ENCODE results near the gene IDUA. TPM values are rescaled to one million over a fixed set of nuclear protein-coding genes. Genes with fewer than 3 reads are reported as not detected.
"Not testable (repeated sequence)": the region's sequence is repeated elsewhere in the genome, so short reads cannot be mapped to it uniquely, and the experiment has no call there.

Gene IDUA
- total RNA-seq, 4 donors from 2014 or later = 9.7 to 32.3 (median 25.0) TPM

DNA sequence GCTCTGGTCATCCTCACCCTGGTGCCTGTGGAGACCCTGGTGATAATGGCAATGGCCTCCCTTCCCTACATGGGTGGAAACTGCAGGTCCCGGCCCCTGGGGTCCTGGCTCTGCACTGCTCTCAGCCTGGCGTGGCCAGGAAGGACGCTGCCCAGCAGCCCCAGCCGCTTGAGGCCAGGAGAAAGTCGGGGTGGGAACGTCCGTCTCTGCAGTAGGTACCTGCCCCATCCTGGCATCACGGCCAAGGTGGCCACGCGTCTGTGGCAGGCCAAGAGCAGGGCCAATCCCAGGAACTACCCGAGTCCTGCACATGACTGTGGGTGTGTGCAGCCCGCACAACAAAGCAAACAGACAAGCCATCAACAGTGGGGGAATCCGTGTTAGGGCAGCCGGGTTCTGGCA, 58.4 kb downstream of the IDUA start:
- H3K4me1 ChIP-seq = peaks cover 64 to 82% of the 10 kb centered on the region in 2 donors
- TF ChIP-seq, protein P1, sequence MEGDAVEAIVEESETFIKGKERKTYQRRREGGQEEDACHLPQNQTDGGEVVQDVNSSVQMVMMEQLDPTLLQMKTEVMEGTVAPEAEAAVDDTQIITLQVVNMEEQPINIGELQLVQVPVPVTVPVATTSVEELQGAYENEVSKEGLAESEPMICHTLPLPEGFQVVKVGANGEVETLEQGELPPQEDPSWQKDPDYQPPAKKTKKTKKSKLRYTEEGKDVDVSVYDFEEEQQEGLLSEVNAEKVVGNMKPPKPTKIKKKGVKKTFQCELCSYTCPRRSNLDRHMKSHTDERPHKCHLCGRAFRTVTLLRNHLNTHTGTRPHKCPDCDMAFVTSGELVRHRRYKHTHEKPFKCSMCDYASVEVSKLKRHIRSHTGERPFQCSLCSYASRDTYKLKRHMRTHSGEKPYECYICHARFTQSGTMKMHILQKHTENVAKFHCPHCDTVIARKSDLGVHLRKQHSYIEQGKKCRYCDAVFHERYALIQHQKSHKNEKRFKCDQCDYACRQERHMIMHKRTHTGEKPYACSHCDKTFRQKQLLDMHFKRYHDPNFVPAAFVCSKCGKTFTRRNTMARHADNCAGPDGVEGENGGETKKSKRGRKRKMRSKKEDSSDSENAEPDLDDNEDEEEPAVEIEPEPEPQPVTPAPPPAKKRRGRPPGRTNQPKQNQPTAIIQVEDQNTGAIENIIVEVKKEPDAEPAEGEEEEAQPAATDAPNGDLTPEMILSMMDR (IDR thresholded peaks at IDR 0.05) = no peak
- no peak for TF ChIP-seq POLR2A (IDR thresholded peaks at IDR 0.05)

DNA sequence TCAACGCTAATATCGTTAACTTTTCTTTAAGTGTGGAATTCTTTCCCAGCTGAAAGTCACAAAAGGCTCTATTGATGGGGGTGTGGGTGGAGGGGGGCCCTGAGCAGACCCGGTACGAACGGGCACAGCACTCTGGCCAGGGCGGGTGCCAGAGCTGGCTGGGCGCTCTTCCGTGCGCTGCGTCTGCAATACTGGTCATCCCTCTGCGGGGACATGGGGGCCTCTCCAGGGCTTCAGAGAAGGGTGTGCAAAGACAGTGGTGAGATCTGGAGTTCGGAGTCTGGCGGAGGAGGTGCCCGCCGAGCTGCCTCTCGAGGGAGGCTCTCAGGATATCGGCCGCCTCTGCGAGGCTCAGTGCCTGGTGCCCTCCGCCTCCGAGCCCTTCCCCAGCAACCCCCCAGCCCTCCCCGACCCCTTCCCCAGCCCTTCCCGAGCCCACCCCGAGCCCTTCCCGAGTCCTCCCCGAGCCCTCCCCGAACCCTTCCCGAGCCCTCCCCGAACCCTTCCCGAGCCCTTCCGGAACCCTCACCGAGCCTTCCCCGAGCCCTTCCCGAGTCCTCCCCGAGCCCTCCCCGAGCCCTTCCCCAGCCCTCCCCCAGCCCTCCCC, 58.9 kb downstream of the IDUA start:
- H3K4me3 ChIP-seq (replicated peaks in 1 of 3) = no peak overlapping the region
- H3K27me3 ChIP-seq = no peaks in the 10 kb centered on the region
- intact Hi-C loops (cut with DNase I) = no loop called here

More for the DNA sequence above, 58.4 kb downstream of the IDUA start:
- Histone ChIP-seq H3K36me3 (no peaks in the 10 kb centered on the region), H3K27ac (peak overlapping the region in 2 of 3 donors; percentile 79 to 84), H3K9me3 (no peaks in the 10 kb centered on the region), H3K4me3 (replicated peaks in 1 of 3) (no peak overlapping the region), H3K27me3 (no peaks in the 10 kb centered on the region)
- DNase-seq = peak; percentile 31 to 33
- 88 to 96% methylated on average over 10 to 14 of the region's 14 CpGs for WGBS, 2 donors
- intact Hi-C loops (cut with DNase I) = no loop called here

DNA sequence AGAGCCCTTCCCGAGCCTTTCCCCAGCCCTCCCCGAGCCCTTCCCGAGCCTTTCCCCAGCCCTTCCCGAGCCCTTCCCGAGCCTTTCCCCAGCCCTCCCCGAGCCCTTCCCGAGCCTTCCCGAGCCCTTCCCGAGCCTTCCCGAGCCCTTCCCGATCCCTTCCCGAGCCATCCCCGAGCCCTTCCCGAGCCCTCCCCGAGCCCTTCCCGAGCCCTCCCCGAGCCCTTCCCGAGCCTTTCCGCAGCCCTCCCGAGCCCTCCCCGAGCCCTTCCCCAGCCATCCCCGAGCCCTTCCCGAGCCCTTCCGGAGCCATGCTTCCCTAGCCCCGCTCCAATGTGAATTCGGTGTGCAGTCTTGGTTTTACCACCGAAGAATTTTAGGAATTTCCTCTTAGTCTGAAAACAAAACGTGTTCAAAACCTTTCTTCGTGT, 59.8 kb downstream of the IDUA start:
- H3K36me3 ChIP-seq; H3K9me3 ChIP-seq; H3K27me3 ChIP-seq; intact Hi-C loops (cut with DNase I); H3K4me3 ChIP-seq (replicated peaks in 1 of 3): not testable (repeated sequence)
- DNase-seq = peak; percentile 76 to 85
- Histone ChIP-seq H3K4me1 (peaks cover 51 to 68% of the 10 kb centered on the region in 2 donors), H3K27ac (peak overlapping the region; percentile 73 to 82 (median 79))
- WGBS, 2 donors = 19 to 38% methylated on average over 28 to 29 of the region's 29 CpGs

More for the DNA sequence above, 58.9 kb downstream of the IDUA start:
- H3K27ac ChIP-seq = peak overlapping the region in 1 of 3 donors; percentile 12
- H3K9me3 ChIP-seq = no peaks in the 10 kb centered on the region
- no peak for TF ChIP-seq POLR2A (IDR thresholded peaks at IDR 0.05)
- TF ChIP-seq, protein P1 (IDR thresholded peaks at IDR 0.05) = no peak
- peaks cover 59 to 77% of the 10 kb centered on the region in 2 donors for H3K4me1 ChIP-seq
- H3K36me3 ChIP-seq = no peaks in the 10 kb centered on the region
- 83 to 89% methylated on average over 31 of the region's 36 CpGs for WGBS, 2 donors
- peak in 1 of 2 donors; percentile 3 for DNase-seq

DNA sequence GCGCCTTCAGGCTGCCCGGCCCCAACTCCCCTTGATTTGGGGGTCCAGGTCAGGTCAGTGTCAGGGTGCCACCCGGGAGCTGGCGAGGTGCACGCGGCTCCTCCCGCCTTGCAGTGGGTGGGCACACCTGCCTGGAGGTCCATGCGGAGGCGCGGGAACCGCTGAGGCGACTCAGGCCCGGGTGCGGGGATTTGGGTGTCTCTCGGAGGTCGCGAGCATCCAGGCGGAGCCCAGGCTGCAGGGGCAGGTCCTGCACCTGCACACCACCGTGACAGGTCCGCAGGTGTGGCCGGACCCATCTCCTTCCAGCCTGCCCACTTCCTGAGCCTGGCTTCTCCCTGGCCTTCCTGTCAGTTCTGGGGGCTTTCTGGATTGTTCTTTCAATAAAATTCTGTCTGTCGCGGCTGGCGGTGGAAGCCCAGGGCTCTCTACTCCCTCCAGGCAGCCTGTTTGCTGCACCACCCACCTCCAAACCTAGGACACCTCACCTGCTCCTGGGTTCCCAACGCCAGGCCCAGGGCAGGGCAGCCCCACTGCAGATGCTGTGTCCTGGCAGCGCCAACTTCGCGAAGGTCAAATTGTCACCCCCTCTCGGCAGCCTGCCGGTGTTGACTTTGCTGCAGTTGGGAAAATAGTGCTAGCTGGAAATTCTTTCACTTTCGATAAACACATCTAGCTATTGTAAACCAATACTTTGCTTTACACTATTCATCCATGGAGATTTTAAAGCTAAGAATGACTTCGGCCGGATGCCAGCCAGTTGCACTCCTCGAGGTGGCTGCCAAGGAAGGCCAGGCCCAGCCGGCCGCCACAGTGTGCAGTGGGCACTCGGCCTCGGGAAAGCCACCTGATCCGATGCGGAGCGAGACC, 60.5 kb downstream of the IDUA start:
- TF ChIP-seq POLR2A (IDR thresholded peaks at IDR 0.05) = no peak
- TF ChIP-seq, protein P1 (IDR thresholded peaks at IDR 0.05) = no peak
- Histone ChIP-seq H3K4me3 (replicated peaks in 1 of 3) (peak overlapping the region in 1 of 3 donors; percentile 2), H3K27ac (peak overlapping the region; percentile 73 to 82 (median 79)), H3K27me3 (no peaks in the 10 kb centered on the region), H3K36me3 (no peaks in the 10 kb centered on the region), H3K9me3 (no peaks in the 10 kb centered on the region), H3K4me1 (peaks cover 47 to 63% of the 10 kb centered on the region in 2 donors)
- WGBS, 2 donors = 45% methylated on average over 33 of the region's 41 CpGs
- intact Hi-C loops (cut with DNase I) = no loop called here
- DNase-seq = peak; percentile 78 to 84

DNA sequence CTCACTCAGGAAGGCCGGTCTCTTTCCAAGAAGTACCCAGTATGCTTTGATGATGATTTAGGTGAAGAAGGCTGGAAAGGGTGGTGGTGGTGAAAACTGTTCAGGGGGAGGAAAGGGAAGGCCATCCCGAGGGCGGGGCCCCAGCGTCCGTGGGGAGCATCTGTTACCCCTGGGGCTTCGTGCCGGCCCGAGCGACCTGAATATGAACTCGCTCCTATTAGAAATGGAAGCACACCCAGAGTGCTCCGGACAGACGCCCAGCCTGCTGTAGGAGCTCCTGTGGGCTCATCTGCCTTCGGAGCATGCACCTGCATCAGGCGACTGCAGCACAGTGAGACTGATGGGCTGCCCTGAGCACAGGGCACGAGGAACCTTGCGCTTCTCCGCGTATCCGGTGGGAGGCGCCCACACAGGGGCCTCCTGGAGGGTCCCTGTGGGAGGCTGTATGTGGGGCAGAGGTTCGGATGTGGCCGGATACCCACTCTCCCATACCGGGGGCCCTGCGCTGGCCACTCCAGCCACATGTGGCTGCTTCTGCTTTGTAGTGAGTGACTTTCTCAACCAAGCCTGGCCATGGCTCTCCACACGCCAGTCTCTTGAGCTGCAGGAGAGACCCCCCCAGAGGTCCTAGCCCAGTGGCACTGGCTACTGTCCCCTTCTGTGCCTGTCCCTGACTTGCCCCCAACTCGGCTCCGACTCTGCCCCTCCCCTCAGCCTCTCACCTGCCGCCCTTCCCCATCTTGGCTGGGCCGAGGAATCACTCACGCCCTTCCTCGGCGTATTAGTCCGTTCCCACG, 61.3 kb downstream of the IDUA start:
- no peaks in the 10 kb centered on the region for H3K9me3 ChIP-seq
- 80 to 84% methylated on average over 34 of the region's 34 CpGs for WGBS, 2 donors
- peak overlapping the region; percentile 73 to 82 (median 79) for H3K27ac ChIP-seq
- H3K4me3 ChIP-seq (replicated peaks in 1 of 3) = no peak overlapping the region
- intact Hi-C loops (cut with DNase I) = no loop called here
- TF ChIP-seq, protein P1 (IDR thresholded peaks at IDR 0.05) = no peak
- TF ChIP-seq POLR2A (IDR thresholded peaks at IDR 0.05) = no peak
- no peaks in the 10 kb centered on the region for H3K27me3 ChIP-seq
- DNase-seq = no peak
- no peaks in the 10 kb centered on the region for H3K36me3 ChIP-seq
- H3K4me1 ChIP-seq = peaks cover 46 to 55% of the 10 kb centered on the region in 2 donors
